GM12878 (cell line): ENCODE data around the gene LARGE1. TPM values are rescaled to one million over a fixed set of nuclear protein-coding genes. Genes with fewer than 3 reads are reported as not detected.
A peak's percentile ranks its signal among the peaks of the same experiment; 100 is the strongest.

Source experiments
- CBFB ChIP-seq: IDR thresholded peaks from 2 replicates; pipeline ENCODE4 v1.6.1; 2016; ENCODE audit warnings: antibody characterized with exemption, low read depth
- CBX3 ChIP-seq: fragments of 200-600 bp; sonication (generic); IDR thresholded peaks from 2 replicates; pipeline ENCODE4 v1.6.1; 2016; ENCODE audit warnings: low read depth, borderline replicate concordance
- EED ChIP-seq: sonication (generic); IDR thresholded peaks from 2 replicates; pipeline ENCODE4 v1.6.1; 2016; ENCODE audit warnings: antibody characterized with exemption, low read depth
- HCFC1 ChIP-seq: fragments of 150-350 bp; IDR thresholded peaks from 2 replicates; pipeline ENCODE4 v1.6.1; 2014; ENCODE audit warnings: low read length
- IRF4 ChIP-seq: IDR thresholded peaks from 2 replicates; pipeline ENCODE4 v1.6.1; 2011; ENCODE audit warnings: low read depth, low read length
- JUND ChIP-seq: IDR thresholded peaks from 2 replicates; pipeline ENCODE4 v1.6.1; 2012; ENCODE audit warnings: low read depth, mild to moderate bottlenecking, low read length, improper control_type of control experiment, moderate library complexity
- NFIC ChIP-seq: IDR thresholded peaks from 2 replicates; pipeline ENCODE4 v1.6.1; 2012; ENCODE audit warnings: low read depth, mild to moderate bottlenecking, inconsistent platforms, low read length, moderate library complexity
- POU2F2 ChIP-seq: IDR thresholded peaks from 3 replicates; pipeline ENCODE4 v1.6.1; 2011; ENCODE audit warnings: low read depth, mild to moderate bottlenecking, low read length, borderline replicate concordance
- RAD21 ChIP-seq: IDR thresholded peaks from 2 replicates; pipeline ENCODE4 v1.6.1; 2011; ENCODE audit warnings: mild to moderate bottlenecking, low read depth, low read length, moderate library complexity; ENCODE audit not compliant: insufficient read depth
- SMAD5 ChIP-seq: IDR thresholded peaks from 2 replicates; pipeline ENCODE4 v1.6.1; 2016; ENCODE audit warnings: antibody characterized with exemption, low read depth
- SMC3 ChIP-seq: IDR thresholded peaks from 2 replicates; pipeline ENCODE4 v1.6.1; 2011; ENCODE audit warnings: low read length, improper control_type of control experiment, borderline replicate concordance
- TCF12 ChIP-seq: IDR thresholded peaks from 2 replicates; pipeline ENCODE4 v1.6.1; 2011; ENCODE audit warnings: low read depth, mild to moderate bottlenecking, low read length
- YY1 ChIP-seq: IDR thresholded peaks from 2 replicates; pipeline ENCODE4 v1.6.1; 2011; ENCODE audit warnings: low read depth, mild to moderate bottlenecking, low read length
- ZNF24 ChIP-seq: fragments of 450-650 bp; IDR thresholded peaks from 2 replicates; pipeline ENCODE4 v1.6.1; 2017; ENCODE audit warnings: antibody characterized with exemption, mild to moderate bottlenecking
- polyA plus RNA-seq, 11 experiments: library from polyadenylated mRNA; depleted of rRNA in 4 of 11; unstranded in 6 of 11; stranded (reverse) in 5 of 11; fragments of >200 nt; fragmentation: Nextera tagmentation in 4 of 11; fragmentation: Illumina TruSeq in 1 of 11; extraction: Ambion mirVana in 4 of 11; extraction: Trizol in 1 of 11; gene quantifications; 1 replicate in 1 of 11; 2 replicates in 10 of 11; pipeline versions ENCODE4 v1.2.1 to v1.2.3, GENCODE V29; 2011 to 2016; ENCODE audit warnings: inconsistent platforms in 2 of 11, missing spikeins in 2 of 11, low read depth in 1 of 11
- total RNA-seq, 4 experiments: library from RNA; depleted of rRNA in 3 of 4; stranded (reverse); fragments of >200 nt in 3 of 4; fragmentation: Illumina TruSeq in 1 of 4; extraction: Trizol in 1 of 4; gene quantifications; 2 replicates each; pipeline versions ENCODE4 v1.2.1 to v1.2.3, GENCODE V29; 2013 to 2021
- TF ChIP-seq, protein P1 (sequence below): IDR thresholded peaks from 2 replicates; pipeline ENCODE4 v1.6.1; 2012; ENCODE audit warnings: improper control_type of control experiment, low read depth, low read length; ENCODE audit not compliant: insufficient replicate concordance
- TF ChIP-seq, protein P2 (sequence below): fragments of 150-350 bp; IDR thresholded peaks from 2 replicates; pipeline ENCODE4 v1.6.1; 2014; ENCODE audit warnings: mild to moderate bottlenecking, low read depth, low read length
- TF ChIP-seq, protein P3 (sequence below), 3 experiments: IDR thresholded peaks in 2 of 3; conservative IDR thresholded peaks in 1 of 3; 2 replicates each; pipeline ENCODE4 v1.5.1; 2011; ENCODE audit warnings: low read depth in 3 of 3, low read length in 3 of 3, mild to moderate bottlenecking in 3 of 3, control low read depth in 2 of 3, moderate library complexity in 2 of 3, inconsistent platforms in 1 of 3, mixed read lengths in 1 of 3; ENCODE audit not compliant: control insufficient read depth in 2 of 3, insufficient read depth in 1 of 3; ENCODE audit errors: extremely low read depth in 1 of 3
- TF ChIP-seq, protein P4 (sequence below): IDR thresholded peaks from 2 replicates; pipeline ENCODE4 v1.6.1; 2011; ENCODE audit warnings: borderline replicate concordance, low read depth, mild to moderate bottlenecking, moderate library complexity, mixed read lengths, low read length; ENCODE audit not compliant: insufficient read depth; ENCODE audit errors: extremely low read length
- TF ChIP-seq, protein P5 (sequence below): IDR thresholded peaks from 2 replicates; pipeline ENCODE4 v1.6.1; 2012; ENCODE audit warnings: low read length, inconsistent platforms

Gene LARGE1
- total and polyA plus RNA-seq, 10 of the 15 experiments (the other 5 are each of a cell fraction or from before 2014, with no cell fraction given) = 3.2 to 41.4 (median 17.3) TPM

DNA sequence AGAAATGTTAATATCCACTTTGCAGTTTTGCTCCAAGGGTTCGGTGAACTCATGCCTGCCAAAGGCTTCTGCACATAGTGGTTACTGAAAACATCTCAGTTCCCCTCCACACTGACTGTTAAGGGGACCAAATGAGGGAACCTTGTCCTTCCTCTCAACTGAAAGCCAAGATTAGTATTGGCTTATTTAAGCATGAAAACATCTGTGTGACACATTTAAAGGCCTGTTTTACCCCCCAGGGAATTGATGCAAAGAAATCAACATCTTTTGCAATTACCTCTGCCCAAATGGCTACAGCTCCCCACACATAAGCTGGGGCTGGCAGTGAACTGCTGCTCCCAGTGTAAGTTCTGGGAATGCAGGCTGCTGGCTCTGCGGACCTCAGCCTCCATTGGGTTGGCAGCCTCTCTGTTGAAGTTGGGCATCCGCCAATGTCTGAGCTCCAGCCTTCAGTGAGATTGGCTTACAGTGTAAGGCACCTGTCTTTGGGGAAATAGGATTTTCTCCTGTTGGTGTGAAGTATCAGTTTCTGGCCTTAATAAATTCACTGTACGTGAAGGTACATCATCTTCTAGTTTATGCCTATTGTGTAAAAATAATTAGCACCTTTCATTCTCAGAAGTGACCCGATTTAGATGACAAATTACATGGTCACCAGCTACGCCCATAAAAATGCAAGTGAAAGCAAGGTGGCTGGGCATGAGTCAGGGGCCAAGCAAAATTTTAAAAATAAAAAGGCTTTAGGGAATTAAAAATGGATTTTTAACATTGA lies 648.7 kb downstream of the LARGE1 start (continued):
- TF ChIP-seq, protein P1, sequence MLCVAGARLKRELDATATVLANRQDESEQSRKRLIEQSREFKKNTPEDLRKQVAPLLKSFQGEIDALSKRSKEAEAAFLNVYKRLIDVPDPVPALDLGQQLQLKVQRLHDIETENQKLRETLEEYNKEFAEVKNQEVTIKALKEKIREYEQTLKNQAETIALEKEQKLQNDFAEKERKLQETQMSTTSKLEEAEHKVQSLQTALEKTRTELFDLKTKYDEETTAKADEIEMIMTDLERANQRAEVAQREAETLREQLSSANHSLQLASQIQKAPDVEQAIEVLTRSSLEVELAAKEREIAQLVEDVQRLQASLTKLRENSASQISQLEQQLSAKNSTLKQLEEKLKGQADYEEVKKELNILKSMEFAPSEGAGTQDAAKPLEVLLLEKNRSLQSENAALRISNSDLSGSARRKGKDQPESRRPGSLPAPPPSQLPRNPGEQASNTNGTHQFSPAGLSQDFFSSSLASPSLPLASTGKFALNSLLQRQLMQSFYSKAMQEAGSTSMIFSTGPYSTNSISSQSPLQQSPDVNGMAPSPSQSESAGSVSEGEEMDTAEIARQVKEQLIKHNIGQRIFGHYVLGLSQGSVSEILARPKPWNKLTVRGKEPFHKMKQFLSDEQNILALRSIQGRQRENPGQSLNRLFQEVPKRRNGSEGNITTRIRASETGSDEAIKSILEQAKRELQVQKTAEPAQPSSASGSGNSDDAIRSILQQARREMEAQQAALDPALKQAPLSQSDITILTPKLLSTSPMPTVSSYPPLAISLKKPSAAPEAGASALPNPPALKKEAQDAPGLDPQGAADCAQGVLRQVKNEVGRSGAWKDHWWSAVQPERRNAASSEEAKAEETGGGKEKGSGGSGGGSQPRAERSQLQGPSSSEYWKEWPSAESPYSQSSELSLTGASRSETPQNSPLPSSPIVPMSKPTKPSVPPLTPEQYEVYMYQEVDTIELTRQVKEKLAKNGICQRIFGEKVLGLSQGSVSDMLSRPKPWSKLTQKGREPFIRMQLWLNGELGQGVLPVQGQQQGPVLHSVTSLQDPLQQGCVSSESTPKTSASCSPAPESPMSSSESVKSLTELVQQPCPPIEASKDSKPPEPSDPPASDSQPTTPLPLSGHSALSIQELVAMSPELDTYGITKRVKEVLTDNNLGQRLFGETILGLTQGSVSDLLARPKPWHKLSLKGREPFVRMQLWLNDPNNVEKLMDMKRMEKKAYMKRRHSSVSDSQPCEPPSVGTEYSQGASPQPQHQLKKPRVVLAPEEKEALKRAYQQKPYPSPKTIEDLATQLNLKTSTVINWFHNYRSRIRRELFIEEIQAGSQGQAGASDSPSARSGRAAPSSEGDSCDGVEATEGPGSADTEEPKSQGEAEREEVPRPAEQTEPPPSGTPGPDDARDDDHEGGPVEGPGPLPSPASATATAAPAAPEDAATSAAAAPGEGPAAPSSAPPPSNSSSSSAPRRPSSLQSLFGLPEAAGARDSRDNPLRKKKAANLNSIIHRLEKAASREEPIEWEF = peak; percentile 82
- TF ChIP-seq, protein P2, sequence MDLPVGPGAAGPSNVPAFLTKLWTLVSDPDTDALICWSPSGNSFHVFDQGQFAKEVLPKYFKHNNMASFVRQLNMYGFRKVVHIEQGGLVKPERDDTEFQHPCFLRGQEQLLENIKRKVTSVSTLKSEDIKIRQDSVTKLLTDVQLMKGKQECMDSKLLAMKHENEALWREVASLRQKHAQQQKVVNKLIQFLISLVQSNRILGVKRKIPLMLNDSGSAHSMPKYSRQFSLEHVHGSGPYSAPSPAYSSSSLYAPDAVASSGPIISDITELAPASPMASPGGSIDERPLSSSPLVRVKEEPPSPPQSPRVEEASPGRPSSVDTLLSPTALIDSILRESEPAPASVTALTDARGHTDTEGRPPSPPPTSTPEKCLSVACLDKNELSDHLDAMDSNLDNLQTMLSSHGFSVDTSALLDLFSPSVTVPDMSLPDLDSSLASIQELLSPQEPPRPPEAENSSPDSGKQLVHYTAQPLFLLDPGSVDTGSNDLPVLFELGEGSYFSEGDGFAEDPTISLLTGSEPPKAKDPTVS = no peak
- TF ChIP-seq, protein P3, sequence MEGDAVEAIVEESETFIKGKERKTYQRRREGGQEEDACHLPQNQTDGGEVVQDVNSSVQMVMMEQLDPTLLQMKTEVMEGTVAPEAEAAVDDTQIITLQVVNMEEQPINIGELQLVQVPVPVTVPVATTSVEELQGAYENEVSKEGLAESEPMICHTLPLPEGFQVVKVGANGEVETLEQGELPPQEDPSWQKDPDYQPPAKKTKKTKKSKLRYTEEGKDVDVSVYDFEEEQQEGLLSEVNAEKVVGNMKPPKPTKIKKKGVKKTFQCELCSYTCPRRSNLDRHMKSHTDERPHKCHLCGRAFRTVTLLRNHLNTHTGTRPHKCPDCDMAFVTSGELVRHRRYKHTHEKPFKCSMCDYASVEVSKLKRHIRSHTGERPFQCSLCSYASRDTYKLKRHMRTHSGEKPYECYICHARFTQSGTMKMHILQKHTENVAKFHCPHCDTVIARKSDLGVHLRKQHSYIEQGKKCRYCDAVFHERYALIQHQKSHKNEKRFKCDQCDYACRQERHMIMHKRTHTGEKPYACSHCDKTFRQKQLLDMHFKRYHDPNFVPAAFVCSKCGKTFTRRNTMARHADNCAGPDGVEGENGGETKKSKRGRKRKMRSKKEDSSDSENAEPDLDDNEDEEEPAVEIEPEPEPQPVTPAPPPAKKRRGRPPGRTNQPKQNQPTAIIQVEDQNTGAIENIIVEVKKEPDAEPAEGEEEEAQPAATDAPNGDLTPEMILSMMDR (IDR thresholded peaks at IDR 0.05 in 2 of 3, conservative IDR thresholded peaks at IDR 0.05 in 1 of 3; ENCODE audit: control insufficient read depth in 2 of 3, extremely low read depth in 1 of 3, insufficient read depth in 1 of 3, low read depth in 3 of 3, low read length in 3 of 3) = no peak
- TF ChIP-seq HCFC1 (no peak), TCF12 (peak; percentile 61; the same call in 1 of the 2 replicates), YY1 (no peak), NFIC (0 out of 2 replicates have a peak, but pooled peaks have one; percentile 54), RAD21 (0 out of 2 replicates have a peak, but pooled peaks have one; percentile 0), JUND (no peak), POU2F2 (peak; percentile 64; the same call in 2 of the 3 replicates), ZNF24 (peak; percentile 33; the same call in 1 of the 2 replicates), EED (peak; percentile 64), CBX3 (no peak), SMAD5 (no peak), SMC3 (no peak), CBFB (no peak), IRF4 (peak; percentile 61; the same call in 1 of the 2 replicates)
- TF ChIP-seq, protein P4, sequence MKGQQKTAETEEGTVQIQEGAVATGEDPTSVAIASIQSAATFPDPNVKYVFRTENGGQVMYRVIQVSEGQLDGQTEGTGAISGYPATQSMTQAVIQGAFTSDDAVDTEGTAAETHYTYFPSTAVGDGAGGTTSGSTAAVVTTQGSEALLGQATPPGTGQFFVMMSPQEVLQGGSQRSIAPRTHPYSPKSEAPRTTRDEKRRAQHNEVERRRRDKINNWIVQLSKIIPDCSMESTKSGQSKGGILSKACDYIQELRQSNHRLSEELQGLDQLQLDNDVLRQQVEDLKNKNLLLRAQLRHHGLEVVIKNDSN = no peak
- TF ChIP-seq, protein P5, sequence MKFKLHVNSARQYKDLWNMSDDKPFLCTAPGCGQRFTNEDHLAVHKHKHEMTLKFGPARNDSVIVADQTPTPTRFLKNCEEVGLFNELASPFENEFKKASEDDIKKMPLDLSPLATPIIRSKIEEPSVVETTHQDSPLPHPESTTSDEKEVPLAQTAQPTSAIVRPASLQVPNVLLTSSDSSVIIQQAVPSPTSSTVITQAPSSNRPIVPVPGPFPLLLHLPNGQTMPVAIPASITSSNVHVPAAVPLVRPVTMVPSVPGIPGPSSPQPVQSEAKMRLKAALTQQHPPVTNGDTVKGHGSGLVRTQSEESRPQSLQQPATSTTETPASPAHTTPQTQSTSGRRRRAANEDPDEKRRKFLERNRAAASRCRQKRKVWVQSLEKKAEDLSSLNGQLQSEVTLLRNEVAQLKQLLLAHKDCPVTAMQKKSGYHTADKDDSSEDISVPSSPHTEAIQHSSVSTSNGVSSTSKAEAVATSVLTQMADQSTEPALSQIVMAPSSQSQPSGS = no peak; the same call in 1 of the 2 replicates
